Chondrocyte (in vitro differentiated cells): Measurements from ENCODE around the gene ZGRF1. TPM values are rescaled to one million over a fixed set of nuclear protein-coding genes. Genes with fewer than 3 reads are reported as not detected.
A peak's percentile ranks its signal among the peaks of the same experiment; 100 is the strongest.
"Not testable (repeated sequence)": the region's sequence is repeated elsewhere in the genome, so short reads cannot be mapped to it uniquely, and the experiment has no call there.

Experiments used
- DNase-seq: peaks from one replicate; pipeline ENCODE4 v3.0.0; 2021; ENCODE audit warnings: mixed read lengths, low spot score
- H3K27ac Mint-ChIP-seq: one replicate; pipeline ENCODE4 v1.8.0; 2021; ENCODE audit warnings: mild to moderate bottlenecking, moderate library complexity, mixed read lengths; ENCODE audit not compliant: unreplicated experiment
- H3K27me3 Mint-ChIP-seq: 2 replicates; pipeline ENCODE4 v1.8.0; 2021; ENCODE audit warnings: low read depth, mixed read lengths
- H3K36me3 Mint-ChIP-seq: 2 replicates; pipeline ENCODE4 v1.8.0; 2021; ENCODE audit warnings: low read depth, mixed read lengths
- H3K4me1 Mint-ChIP-seq: 2 replicates; pipeline ENCODE4 v1.8.0; 2021; ENCODE audit warnings: low read depth, mild to moderate bottlenecking, mixed read lengths
- H3K4me3 Mint-ChIP-seq: one replicate; pipeline ENCODE4 v1.8.0; 2021; ENCODE audit warnings: mild to moderate bottlenecking, moderate library complexity, mixed read lengths; ENCODE audit not compliant: unreplicated experiment
- H3K9me3 Mint-ChIP-seq: 2 replicates; pipeline ENCODE4 v1.8.0; 2021; ENCODE audit warnings: low read depth, mixed read lengths
- CTCF ChIP-seq: fragments of 200-600 bp; sonication (generic); IDR thresholded peaks from 2 replicates; pipeline ENCODE4 v1.5.0; 2021; ENCODE audit warnings: antibody characterized with exemption, mild to moderate bottlenecking, moderate library complexity
- total RNA-seq: library from RNA; stranded (reverse); gene quantifications from 3 replicates; pipeline ENCODE4 v1.2.1, GENCODE V29; 2021

ZGRF1 gene
- total RNA-seq, 1 donor from 2014 or later: 4.3 TPM

GRCh38 chr4:112526061-112526460, 110.6 kb downstream of the ZGRF1 start:
- Mint-ChIP-seq H3K4me1 (peaks cover 13% of the 10 kb centered on the region), H3K9me3 (peaks cover 6% of the 10 kb centered on the region), H3K36me3 (peaks cover 6% of the 10 kb centered on the region), H3K27me3 (peaks cover 60% of the 10 kb centered on the region), H3K4me3 (no peak overlapping the region), H3K27ac (no peak overlapping the region)
- DNase-seq: no peak
- TF ChIP-seq CTCF: no peak

GRCh38 chr4:112523764-112524505, 112.8 kb downstream of the ZGRF1 start:
- Mint-ChIP-seq H3K36me3 (peaks cover 9% of the 10 kb centered on the region), H3K4me1 (peaks cover 15% of the 10 kb centered on the region), H3K4me3 (peak overlapping the region; percentile 50), H3K9me3 (peaks cover 12% of the 10 kb centered on the region), H3K27me3 (peaks cover 70% of the 10 kb centered on the region), H3K27ac (no peak overlapping the region)
- peak; percentile 80 for TF ChIP-seq CTCF
- DNase-seq: no peak

- peaks cover 75% of the 10 kb centered on the region for H3K27me3 Mint-ChIP-seq
- H3K27ac Mint-ChIP-seq: no peak overlapping the region
- peak overlapping the region; percentile 50 for H3K4me3 Mint-ChIP-seq
- peaks cover 15% of the 10 kb centered on the region for H3K4me1 Mint-ChIP-seq
- peak; percentile 38 for TF ChIP-seq CTCF
- H3K9me3 Mint-ChIP-seq: peaks cover 12% of the 10 kb centered on the region
- no peak for DNase-seq
- peaks cover 9% of the 10 kb centered on the region for H3K36me3 Mint-ChIP-seq
These were observed 113.5 kb downstream of the ZGRF1 start for GRCh38 chr4:112523008-112523721.

GRCh38 chr4:112522431-112522830, 114.3 kb downstream of the ZGRF1 start:
- not testable (repeated sequence) for H3K4me3 Mint-ChIP-seq

DNA sequence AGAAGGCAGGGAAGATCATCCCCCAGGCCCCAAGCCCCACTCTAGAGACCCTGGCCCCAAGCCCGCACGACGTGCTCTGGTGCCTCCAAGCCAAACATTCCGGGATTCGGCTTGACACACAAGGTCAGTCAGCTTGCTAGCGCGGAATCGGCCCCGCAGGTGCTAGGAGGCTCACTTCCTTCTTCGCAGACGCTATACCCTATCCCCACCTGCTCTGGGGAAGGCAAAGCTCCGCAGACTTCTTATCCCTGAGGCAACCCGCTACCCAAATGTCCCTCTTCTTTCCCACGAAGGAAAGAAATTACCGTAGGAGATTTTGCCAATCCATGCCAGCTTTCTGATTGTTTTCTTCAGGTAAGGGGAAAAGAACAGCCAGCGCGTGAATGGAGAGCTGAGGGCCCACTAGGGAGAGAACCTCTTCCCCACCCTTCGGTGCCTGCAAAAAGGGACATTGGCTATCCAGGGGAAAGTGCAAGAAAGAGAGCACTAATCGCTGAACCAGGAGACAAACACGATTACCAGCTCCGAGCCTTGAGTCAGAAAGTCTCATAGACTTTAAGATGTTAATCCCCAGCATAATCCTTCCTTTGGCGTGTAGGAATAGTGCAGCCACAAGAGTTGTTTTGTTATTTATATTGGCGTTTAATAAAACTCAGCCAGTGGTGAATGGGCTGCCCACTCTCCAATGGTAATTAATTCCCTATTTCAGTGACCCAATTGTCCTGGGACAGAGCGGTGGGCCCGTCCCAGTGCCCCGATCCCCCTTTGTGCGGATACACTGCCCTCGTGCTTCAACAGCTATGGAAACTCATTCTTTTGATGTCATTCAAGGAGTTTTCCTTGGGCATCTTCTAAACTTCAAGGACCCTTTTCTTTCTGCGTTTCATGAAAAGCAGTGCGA, 115.3 kb downstream of the ZGRF1 start:
- Mint-ChIP-seq H3K27ac (no peak overlapping the region), H3K27me3 (peaks cover 86% of the 10 kb centered on the region), H3K4me1 (peaks cover 20% of the 10 kb centered on the region), H3K36me3 (peaks cover 9% of the 10 kb centered on the region), H3K4me3 (no peak overlapping the region), H3K9me3 (peaks cover 12% of the 10 kb centered on the region)
- DNase-seq: no peak
- no peak for TF ChIP-seq CTCF

More at GRCh38 chr4:112522431-112522830, 114.3 kb downstream of the ZGRF1 start:
- H3K9me3 Mint-ChIP-seq: peaks cover 12% of the 10 kb centered on the region
- peaks cover 83% of the 10 kb centered on the region for H3K27me3 Mint-ChIP-seq
- H3K4me1 Mint-ChIP-seq: peaks cover 15% of the 10 kb centered on the region
- H3K36me3 Mint-ChIP-seq, DNase-seq, H3K27ac Mint-ChIP-seq: not testable (repeated sequence)
